Transverse colon (tissue), 4 donors: ENCODE measurements around the gene PTF1A.

Source experiments
- EP300 ChIP-seq: sonication (generic); formaldehyde crosslinking; IDR thresholded peaks from one replicate; pipeline ENCODE4 v1.6.1; 2017; ENCODE audit warnings: antibody characterized with exemption, low read depth
- POLR2A ChIP-seq: fragments of 450-650 bp; IDR thresholded peaks from one replicate; pipeline ENCODE4 v1.6.1; 2016; ENCODE audit warnings: antibody characterized with exemption, mild to moderate bottlenecking, moderate library complexity
- POLR2AphosphoS5 ChIP-seq, 3 donors: sonication (generic); formaldehyde crosslinking; IDR thresholded peaks; one replicate each; pipeline ENCODE4 v1.6.1; 2016; ENCODE audit warnings: antibody characterized with exemption in 3 of 3
- TF ChIP-seq, protein P1 (sequence below), 5 experiments: fragments of 200-600 bp in 3 of 5; fragments of 450-650 bp in 2 of 5; sonication (generic) in 3 of 5; IDR thresholded peaks; 1 replicate in 2 of 5; 2 replicates in 3 of 5; pipeline ENCODE4 v1.5.1; 2016 to 2017; ENCODE audit warnings: antibody characterized with exemption in 5 of 5, inconsistent platforms in 3 of 5, mild to moderate bottlenecking in 2 of 5, moderate library complexity in 1 of 5

GRCh38 chr10:23172429-23173213 lies 19.5 kb upstream of the PTF1A start:
- TF ChIP-seq, protein P1, sequence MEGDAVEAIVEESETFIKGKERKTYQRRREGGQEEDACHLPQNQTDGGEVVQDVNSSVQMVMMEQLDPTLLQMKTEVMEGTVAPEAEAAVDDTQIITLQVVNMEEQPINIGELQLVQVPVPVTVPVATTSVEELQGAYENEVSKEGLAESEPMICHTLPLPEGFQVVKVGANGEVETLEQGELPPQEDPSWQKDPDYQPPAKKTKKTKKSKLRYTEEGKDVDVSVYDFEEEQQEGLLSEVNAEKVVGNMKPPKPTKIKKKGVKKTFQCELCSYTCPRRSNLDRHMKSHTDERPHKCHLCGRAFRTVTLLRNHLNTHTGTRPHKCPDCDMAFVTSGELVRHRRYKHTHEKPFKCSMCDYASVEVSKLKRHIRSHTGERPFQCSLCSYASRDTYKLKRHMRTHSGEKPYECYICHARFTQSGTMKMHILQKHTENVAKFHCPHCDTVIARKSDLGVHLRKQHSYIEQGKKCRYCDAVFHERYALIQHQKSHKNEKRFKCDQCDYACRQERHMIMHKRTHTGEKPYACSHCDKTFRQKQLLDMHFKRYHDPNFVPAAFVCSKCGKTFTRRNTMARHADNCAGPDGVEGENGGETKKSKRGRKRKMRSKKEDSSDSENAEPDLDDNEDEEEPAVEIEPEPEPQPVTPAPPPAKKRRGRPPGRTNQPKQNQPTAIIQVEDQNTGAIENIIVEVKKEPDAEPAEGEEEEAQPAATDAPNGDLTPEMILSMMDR (IDR thresholded peaks at IDR 0.05), result no peak
- TF ChIP-seq EP300, result no peak
- TF ChIP-seq POLR2A, result no peak
- TF ChIP-seq POLR2AphosphoS5 (IDR thresholded peaks at IDR 0.05), result no peak
